Kidney (tissue), 14 donors: ENCODE measurements around the gene LAPTM5. TPM values are rescaled to one million over a fixed set of nuclear protein-coding genes. Genes with fewer than 3 reads are reported as not detected.

ENCODE experiments used
- DNase-seq, 5 donors: peaks; one replicate each; pipeline ENCODE4 v3.0.0-alpha.2; 2013 to 2020
- FAIRE-seq: peaks from 2 replicates; lab custom pipeline; 2012; peaks lifted over from hg19 to GRCh38; lab: Jason Lieb, UNC
- H3K27ac ChIP-seq, 2 donors: one replicate each; pipeline ENCODE4 v1.7.0; 2013; ENCODE audit warnings: low read depth in 2 of 2, low read length in 2 of 2, inconsistent platforms in 1 of 2
- H3K27me3 ChIP-seq: one replicate; pipeline ENCODE4 v1.7.1; 2013; ENCODE audit warnings: low read length, inconsistent platforms; ENCODE audit not compliant: control insufficient read depth, insufficient read depth
- H3K36me3 ChIP-seq, 3 donors: one replicate each; pipeline versions ENCODE4 v1.7.0 to v1.7.1; 2013; ENCODE audit warnings: low read length in 3 of 3, control low read depth in 1 of 3, inconsistent platforms in 1 of 3; ENCODE audit not compliant: insufficient read depth in 3 of 3, control insufficient read depth in 2 of 3
- H3K4me1 ChIP-seq, 3 donors: one replicate each; pipeline versions ENCODE4 v1.7.0 to v1.7.1; 2013; ENCODE audit warnings: low read length in 3 of 3, inconsistent platforms in 1 of 3, low read depth in 1 of 3; ENCODE audit not compliant: control insufficient read depth in 2 of 3, insufficient read depth in 2 of 3
- H3K4me3 ChIP-seq, 3 donors: one replicate each; pipeline versions ENCODE4 v1.7.0 to v1.8.1; 2013; ENCODE audit warnings: low read length in 3 of 3, control low read depth in 1 of 3, inconsistent platforms in 1 of 3
- H3K9ac ChIP-seq, 3 donors: one replicate each; pipeline versions ENCODE4 v1.7.0 to v1.7.1; 2013; ENCODE audit warnings: low read length in 3 of 3, control low read depth in 1 of 3, inconsistent platforms in 1 of 3
- H3K9me3 ChIP-seq, 3 donors: one replicate each; pipeline versions ENCODE4 v1.7.0 to v1.7.1; 2013; ENCODE audit warnings: low read length in 3 of 3, control low read depth in 1 of 3, inconsistent platforms in 1 of 3; ENCODE audit not compliant: control insufficient read depth in 2 of 3, insufficient read depth in 1 of 3
- intact Hi-C: fragments of 100-400 bp; cut with DNase I; formaldehyde crosslinking; loops from one replicate; pipeline ENCODE4 v1.11.1; 2022
- polyA plus RNA-seq: library from polyadenylated mRNA; stranded (reverse); fragments of 350-450 nt; fragmentation: Illumina TruSeq; extraction: RNeasy Lipid Tissue Mini Kit (QIAGEN cat#74804); gene quantifications from one replicate; pipeline ENCODE4 v1.2.3, GENCODE V29; 2014; ENCODE audit warnings: low read depth, low replicate concordance; ENCODE audit not compliant: insufficient read depth
- total RNA-seq: library from RNA; stranded (reverse); fragmentation: NEBNext Ultra II Directional; extraction: Animal tissue kit (Norgen Biotek cat#: 25700); gene quantifications from one replicate; pipeline ENCODE4 v1.2.1, GENCODE V29; 2021
- TF ChIP-seq, protein P1 (sequence below): IDR thresholded peaks from 3 replicates; pipeline ENCODE4 v1.5.1; 2012; ENCODE audit warnings: mild to moderate bottlenecking, moderate library complexity, borderline replicate concordance; ENCODE audit not compliant: insufficient read depth; ENCODE audit errors: extremely low read depth
- donor health status: control.
- donor health status: control.
- donor health status: control.
- donor health status: control.
- donor health status: control.
- donor health status: DM: yes; HTN: yes; CAD: no.
- donor health status: Normal renal cell carcinoma (clear cell type).

LAPTM5 gene
- total and polyA plus RNA-seq, 2 donors from 2014 or later, result 23.5 to 108 TPM

DNA sequence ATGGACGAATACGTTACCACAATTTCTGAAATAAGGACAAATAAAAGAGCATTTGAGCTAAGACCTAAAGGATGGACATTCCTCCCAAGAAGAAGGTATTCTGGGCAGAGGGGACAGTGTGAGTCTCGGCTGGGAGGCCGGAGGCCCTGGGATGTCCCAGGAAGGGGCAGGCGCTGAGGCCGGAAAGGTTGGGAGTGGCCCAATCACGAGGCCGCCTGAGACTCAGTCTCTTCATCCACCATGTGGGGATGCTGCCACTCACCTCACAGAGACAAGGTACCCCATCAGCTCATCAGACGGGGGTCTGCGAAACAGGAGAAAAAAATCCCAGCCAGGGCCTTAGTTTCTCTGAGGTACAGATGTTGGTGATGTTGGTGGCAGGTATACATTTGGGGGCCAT is 24.3 kb upstream of the LAPTM5 start:
- Histone ChIP-seq H3K4me1 (peaks cover 0 to 5% (median 4%) of the 10 kb centered on the region in 3 donors), H3K27me3 (no peaks in the 10 kb centered on the region), H3K36me3 (no peaks in the 10 kb centered on the region), H3K4me3 (no peak overlapping the region), H3K9ac (no peak overlapping the region), H3K9me3 (no peaks in the 10 kb centered on the region), H3K27ac (no peak overlapping the region)
- no peak for FAIRE-seq
- TF ChIP-seq, protein P1, sequence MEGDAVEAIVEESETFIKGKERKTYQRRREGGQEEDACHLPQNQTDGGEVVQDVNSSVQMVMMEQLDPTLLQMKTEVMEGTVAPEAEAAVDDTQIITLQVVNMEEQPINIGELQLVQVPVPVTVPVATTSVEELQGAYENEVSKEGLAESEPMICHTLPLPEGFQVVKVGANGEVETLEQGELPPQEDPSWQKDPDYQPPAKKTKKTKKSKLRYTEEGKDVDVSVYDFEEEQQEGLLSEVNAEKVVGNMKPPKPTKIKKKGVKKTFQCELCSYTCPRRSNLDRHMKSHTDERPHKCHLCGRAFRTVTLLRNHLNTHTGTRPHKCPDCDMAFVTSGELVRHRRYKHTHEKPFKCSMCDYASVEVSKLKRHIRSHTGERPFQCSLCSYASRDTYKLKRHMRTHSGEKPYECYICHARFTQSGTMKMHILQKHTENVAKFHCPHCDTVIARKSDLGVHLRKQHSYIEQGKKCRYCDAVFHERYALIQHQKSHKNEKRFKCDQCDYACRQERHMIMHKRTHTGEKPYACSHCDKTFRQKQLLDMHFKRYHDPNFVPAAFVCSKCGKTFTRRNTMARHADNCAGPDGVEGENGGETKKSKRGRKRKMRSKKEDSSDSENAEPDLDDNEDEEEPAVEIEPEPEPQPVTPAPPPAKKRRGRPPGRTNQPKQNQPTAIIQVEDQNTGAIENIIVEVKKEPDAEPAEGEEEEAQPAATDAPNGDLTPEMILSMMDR, result no peak
- DNase-seq, result peak in 1 of 5 donors; percentile 63
- intact Hi-C loops, result no loop called here

DNA sequence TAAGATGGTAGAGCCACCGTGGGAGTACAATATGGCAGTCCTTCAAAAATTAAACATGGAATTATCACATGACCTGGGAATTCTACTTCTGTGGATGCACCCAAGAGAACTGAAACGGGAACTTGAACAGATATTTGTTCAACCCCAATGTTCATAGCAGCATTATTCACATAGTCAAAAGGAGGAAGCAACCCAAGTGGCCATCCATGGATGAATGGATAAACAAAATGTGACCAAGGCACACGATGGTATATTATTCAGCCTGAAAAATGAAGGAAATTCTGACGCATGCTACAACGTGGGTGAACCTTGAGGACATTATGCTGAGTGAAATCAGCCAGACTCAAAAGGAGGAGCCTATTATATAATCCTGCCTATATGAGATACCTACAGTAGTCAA is 22.8 kb upstream of the LAPTM5 start:
- DNase-seq (no peak), FAIRE-seq (no peak)
- H3K27ac ChIP-seq, result no peak overlapping the region
- H3K9me3 ChIP-seq, result no peaks in the 10 kb centered on the region
- TF ChIP-seq, protein P1, result no peak
- H3K4me3 ChIP-seq, result no peak overlapping the region
- peaks cover 0 to 5% (median 4%) of the 10 kb centered on the region in 3 donors for H3K4me1 ChIP-seq
- no peaks in the 10 kb centered on the region for H3K27me3 ChIP-seq
- no peaks in the 10 kb centered on the region for H3K36me3 ChIP-seq
- H3K9ac ChIP-seq, result no peak overlapping the region
- intact Hi-C loops, result no loop called here

DNA sequence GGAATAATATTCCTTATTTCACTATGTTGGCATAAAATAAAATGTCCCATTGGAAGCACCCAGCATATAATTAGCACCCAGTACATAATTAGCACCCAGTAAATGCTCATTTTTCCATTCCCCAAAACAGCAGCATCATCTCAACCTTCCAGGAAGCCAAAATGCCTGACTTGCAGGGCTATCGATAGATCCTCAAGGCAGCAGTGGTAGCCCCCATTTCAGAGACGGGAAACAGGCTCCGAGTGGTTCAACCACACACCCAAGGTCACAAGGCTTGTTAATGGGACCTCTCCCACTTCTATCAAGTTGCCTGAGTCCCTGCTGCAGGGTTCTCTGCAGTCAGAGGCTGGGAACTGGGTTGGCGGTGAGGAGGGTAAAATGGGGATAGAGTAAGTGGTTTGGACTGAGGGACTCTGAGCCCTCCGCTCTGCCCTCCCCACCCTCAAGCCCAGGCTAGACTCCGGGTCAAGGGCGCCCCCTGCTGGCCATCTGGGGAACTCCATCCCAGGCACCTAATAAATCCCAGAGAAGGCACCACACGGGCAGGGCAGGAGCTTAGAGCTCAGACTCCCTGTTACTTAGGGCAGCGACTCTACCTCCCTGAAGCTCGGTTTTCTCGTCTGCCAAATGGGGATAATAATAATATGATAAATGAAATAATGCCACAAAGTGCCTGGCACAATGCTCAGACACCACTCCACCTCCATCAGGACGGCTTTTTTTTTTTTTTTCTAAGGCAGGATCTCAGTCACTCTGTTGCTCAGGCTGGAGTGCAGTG is 21.9 kb upstream of the LAPTM5 start:
- H3K36me3 ChIP-seq, result no peaks in the 10 kb centered on the region
- intact Hi-C loops, result loop anchor here (5.0 kb wide), 1 partner anchor 57 kb away; the partner anchor contains the start of gene MATN1
- H3K27me3 ChIP-seq, result no peaks in the 10 kb centered on the region
- H3K27ac ChIP-seq, result no peak overlapping the region
- H3K4me1 ChIP-seq, result peaks cover 0 to 5% (median 4%) of the 10 kb centered on the region in 3 donors
- TF ChIP-seq, protein P1, result peak; percentile 94
- H3K9ac ChIP-seq, result no peak overlapping the region
- FAIRE-seq (no peak), DNase-seq (peak; percentile 86 to 92 (median 87))
- no peaks in the 10 kb centered on the region for H3K9me3 ChIP-seq
- no peak overlapping the region for H3K4me3 ChIP-seq

DNA sequence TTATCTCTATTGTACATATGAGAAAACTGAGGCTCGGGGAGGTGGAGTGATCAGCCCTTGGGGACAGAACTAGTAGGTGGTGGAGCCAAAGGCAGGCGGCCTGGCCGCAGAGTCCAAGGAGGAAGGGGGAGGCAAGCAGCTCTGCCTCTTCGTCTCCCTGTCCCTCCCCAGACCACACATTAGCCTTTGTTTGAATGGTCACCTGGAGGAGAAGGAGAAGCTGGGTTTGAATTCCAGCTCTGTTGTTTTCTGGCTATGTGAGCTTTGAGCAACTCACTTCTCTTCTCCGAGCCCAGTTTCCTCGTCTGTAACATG is 21.4 kb upstream of the LAPTM5 start:
- Histone ChIP-seq H3K9ac (no peak overlapping the region), H3K9me3 (no peaks in the 10 kb centered on the region), H3K27ac (no peak overlapping the region), H3K4me3 (no peak overlapping the region), H3K4me1 (peaks cover 0 to 5% (median 4%) of the 10 kb centered on the region in 3 donors), H3K27me3 (no peaks in the 10 kb centered on the region), H3K36me3 (no peaks in the 10 kb centered on the region)
- intact Hi-C loops, result loop anchor here (5.0 kb wide), 1 partner anchor 57 kb away; the partner anchor contains the start of gene MATN1
- no peak for FAIRE-seq
- DNase-seq, result peak in 1 of 5 donors; percentile 59
- TF ChIP-seq, protein P1, result no peak
